ENCODE results near the gene SAMHD1. TPM values are rescaled to one million over a fixed set of nuclear protein-coding genes. Genes with fewer than 3 reads are reported as not detected.

The SAMHD1 gene
- total and polyA plus RNA-seq, 7 donors = 17.0 to 36.4 (median 26.2) TPM

DNA sequence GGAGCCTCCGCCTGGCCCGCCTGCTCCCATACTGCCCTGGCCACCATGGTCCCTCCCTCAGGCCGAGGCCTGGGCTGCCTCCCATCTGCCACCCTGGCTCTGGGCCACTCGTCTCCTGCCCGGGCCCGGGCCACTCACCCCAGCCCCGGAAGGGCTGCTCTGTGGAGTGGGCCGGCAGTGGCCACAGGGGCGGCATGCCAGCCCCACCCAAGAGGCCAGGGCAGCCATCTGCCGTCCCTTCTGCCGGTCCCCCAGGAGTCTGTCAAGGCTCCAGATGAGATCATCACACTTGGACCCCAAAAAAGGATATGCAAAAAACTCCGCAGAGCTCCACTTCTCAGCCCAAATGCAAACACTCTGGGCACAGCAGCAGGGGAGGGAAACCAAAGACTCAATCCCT lies 99.3 kb downstream of the SAMHD1 start:
- no peaks in the 10 kb centered on the region for H3K36me3 ChIP-seq (ENCODE audit: insufficient read depth in 1 of 2, low read depth in 1 of 2)
- ATAC-seq = peak in 1 of 4 donors; percentile 12
- no peaks in the 10 kb centered on the region for H3K27me3 ChIP-seq (ENCODE audit: insufficient read depth in 3 of 3, low read length in 2 of 3)
- TF ChIP-seq, protein P1, sequence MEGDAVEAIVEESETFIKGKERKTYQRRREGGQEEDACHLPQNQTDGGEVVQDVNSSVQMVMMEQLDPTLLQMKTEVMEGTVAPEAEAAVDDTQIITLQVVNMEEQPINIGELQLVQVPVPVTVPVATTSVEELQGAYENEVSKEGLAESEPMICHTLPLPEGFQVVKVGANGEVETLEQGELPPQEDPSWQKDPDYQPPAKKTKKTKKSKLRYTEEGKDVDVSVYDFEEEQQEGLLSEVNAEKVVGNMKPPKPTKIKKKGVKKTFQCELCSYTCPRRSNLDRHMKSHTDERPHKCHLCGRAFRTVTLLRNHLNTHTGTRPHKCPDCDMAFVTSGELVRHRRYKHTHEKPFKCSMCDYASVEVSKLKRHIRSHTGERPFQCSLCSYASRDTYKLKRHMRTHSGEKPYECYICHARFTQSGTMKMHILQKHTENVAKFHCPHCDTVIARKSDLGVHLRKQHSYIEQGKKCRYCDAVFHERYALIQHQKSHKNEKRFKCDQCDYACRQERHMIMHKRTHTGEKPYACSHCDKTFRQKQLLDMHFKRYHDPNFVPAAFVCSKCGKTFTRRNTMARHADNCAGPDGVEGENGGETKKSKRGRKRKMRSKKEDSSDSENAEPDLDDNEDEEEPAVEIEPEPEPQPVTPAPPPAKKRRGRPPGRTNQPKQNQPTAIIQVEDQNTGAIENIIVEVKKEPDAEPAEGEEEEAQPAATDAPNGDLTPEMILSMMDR (IDR thresholded peaks at IDR 0.05) = no peak
- intact Hi-C loops (cut with DNase I) = no loop called here
- peak overlapping the region; percentile 66 for H3K27ac ChIP-seq
- H3K4me1 ChIP-seq = peaks cover 32% of the 10 kb centered on the region
- H3K4me3 ChIP-seq = no peak overlapping the region
- DNase-seq = no peak
- no peaks in the 10 kb centered on the region for H3K9me3 ChIP-seq
- 38 to 43% (median 42%) methylated on average over 10 to 12 of the region's 12 CpGs for WGBS, 3 donors

DNA sequence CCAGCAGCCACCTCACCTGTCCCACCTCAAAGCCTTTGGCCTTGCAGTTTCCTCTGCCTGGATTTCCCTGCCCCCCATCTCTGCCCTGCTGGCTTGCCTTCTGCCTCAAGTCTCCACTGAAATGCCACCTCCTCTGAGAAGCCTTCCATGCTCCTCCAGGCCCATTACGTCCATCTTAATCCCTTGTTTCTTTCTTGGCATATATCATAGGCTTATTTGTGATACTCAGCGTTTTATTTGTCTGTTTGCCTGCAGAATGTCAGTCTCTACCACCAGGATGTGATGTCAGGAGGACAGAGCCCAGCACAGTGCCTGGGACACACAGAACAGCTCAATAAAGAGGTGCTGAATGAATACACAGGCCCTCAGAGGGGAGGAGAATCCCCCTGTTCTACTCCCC lies 100.0 kb downstream of the SAMHD1 start:
- H3K36me3 ChIP-seq (ENCODE audit: insufficient read depth in 1 of 2, low read depth in 1 of 2) = no peaks in the 10 kb centered on the region
- TF ChIP-seq, protein P1 (IDR thresholded peaks at IDR 0.05) = no peak
- H3K9me3 ChIP-seq = no peaks in the 10 kb centered on the region
- intact Hi-C loops (cut with DNase I) = no loop called here
- ATAC-seq (no peak), DNase-seq (no peak)
- H3K4me1 ChIP-seq = peaks cover 26% of the 10 kb centered on the region
- no peak overlapping the region for H3K4me3 ChIP-seq
- WGBS, 3 donors = 72 to 77% (median 72%) methylated on average over 2 of the region's 2 CpGs
- H3K27ac ChIP-seq = peak overlapping the region; percentile 66
- H3K27me3 ChIP-seq (ENCODE audit: insufficient read depth in 3 of 3, low read length in 2 of 3) = no peaks in the 10 kb centered on the region

DNA sequence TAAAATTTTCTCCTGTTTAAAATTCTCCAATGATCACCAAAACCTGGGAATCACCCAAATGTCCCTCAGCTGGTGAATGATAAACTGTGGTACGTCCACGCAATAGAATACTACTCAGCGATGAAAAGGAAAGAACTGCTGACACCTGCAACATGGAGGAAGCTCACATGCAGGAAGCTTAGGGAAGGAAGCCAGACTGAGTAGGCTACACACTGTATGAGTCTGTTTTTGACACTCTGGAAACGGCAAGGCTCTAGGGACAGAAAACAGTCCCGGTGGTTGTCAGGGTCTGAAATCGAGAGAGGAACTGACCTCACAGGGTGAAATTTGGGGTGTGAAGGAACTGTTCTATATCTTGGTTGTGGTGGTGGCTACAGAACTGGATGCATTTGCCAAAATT lies 100.7 kb downstream of the SAMHD1 start:
- no peak for ATAC-seq
- no peaks in the 10 kb centered on the region for H3K27me3 ChIP-seq (ENCODE audit: insufficient read depth in 3 of 3, low read length in 2 of 3)
- H3K27ac ChIP-seq = no peak overlapping the region
- 77 to 90% (median 86%) methylated on average over 6 of the region's 6 CpGs for WGBS, 3 donors
- intact Hi-C loops (cut with DNase I) = no loop called here
- H3K4me3 ChIP-seq = no peak overlapping the region
- peaks cover 19% of the 10 kb centered on the region for H3K4me1 ChIP-seq
- TF ChIP-seq, protein P1 (IDR thresholded peaks at IDR 0.05) = no peak
- DNase-seq = no peak
- H3K9me3 ChIP-seq = no peaks in the 10 kb centered on the region
- H3K36me3 ChIP-seq (ENCODE audit: insufficient read depth in 1 of 2, low read depth in 1 of 2) = no peaks in the 10 kb centered on the region

DNA sequence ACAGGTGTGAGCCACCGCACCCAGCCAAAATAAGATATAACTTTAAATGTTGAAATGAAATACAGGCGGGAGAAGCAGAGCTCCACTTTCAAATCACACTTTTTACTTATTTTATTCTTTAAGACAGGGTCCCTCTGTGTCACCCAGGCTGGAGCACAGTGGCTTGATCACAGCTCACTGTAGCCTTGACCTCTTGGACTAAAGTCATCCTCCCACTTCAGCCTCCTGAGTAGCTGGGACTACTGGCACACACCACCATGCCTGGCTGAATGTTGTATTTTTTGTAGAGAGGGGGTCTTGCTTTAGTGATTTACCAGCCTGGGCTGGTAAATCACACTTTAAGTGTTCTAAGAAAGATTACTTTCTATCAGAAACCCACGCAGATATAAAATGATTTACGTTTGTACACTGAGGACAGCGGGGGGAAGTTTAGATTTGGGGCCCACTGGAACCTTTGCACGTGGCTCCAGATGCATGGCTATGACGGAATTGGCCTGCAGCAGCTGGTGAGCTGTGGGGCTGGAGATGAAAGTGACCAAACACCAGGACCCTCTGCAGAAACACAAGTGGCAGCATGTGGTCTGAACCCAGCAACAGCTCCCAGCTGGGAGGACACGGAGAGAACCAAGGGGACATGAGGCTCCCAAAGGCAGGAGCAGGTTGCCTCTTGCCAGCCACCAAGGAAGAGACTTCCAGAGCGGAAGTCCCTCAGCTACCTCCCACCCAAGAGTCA lies 102.0 kb downstream of the SAMHD1 start:
- WGBS, 3 donors = 86 to 93% (median 89%) methylated on average over 9 of the region's 9 CpGs
- TF ChIP-seq, protein P1 (IDR thresholded peaks at IDR 0.05) = no peak
- ATAC-seq (no peak), DNase-seq (no peak)
- Histone ChIP-seq H3K9me3 (no peaks in the 10 kb centered on the region), H3K36me3 (ENCODE audit: insufficient read depth in 1 of 2, low read depth in 1 of 2) (no peaks in the 10 kb centered on the region), H3K4me3 (no peak overlapping the region), H3K27ac (no peak overlapping the region), H3K4me1 (peaks cover 16% of the 10 kb centered on the region), H3K27me3 (ENCODE audit: insufficient read depth in 3 of 3, low read length in 2 of 3) (no peaks in the 10 kb centered on the region)
- intact Hi-C loops (cut with DNase I) = no loop called here

DNA sequence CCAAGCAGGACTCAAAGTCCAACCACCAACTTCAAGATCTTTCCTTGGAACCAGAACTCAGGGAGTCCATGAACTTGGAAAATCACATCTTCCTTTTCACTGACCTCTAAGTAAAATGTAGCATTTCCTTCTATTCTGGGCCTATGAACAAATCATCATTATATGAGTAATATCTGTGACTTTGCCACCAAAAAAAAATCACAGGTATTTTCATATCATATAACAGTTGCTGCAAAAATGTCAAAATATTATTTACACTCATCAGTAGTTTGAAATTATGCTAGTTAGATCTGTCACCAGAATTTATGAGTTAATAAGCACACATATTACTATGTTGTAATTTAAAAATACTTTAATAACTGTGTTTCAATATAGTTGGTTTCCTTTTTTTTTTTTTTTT lies 102.8 kb downstream of the SAMHD1 start:
- H3K27me3 ChIP-seq (ENCODE audit: insufficient read depth in 3 of 3, low read length in 2 of 3) = no peaks in the 10 kb centered on the region
- H3K4me1 ChIP-seq = peaks cover 9% of the 10 kb centered on the region
- DNase-seq = no peak
- no peaks in the 10 kb centered on the region for H3K9me3 ChIP-seq
- TF ChIP-seq, protein P1 (IDR thresholded peaks at IDR 0.05) = no peak
- no peaks in the 10 kb centered on the region for H3K36me3 ChIP-seq (ENCODE audit: insufficient read depth in 1 of 2, low read depth in 1 of 2)
- no peak overlapping the region for H3K4me3 ChIP-seq
- peak overlapping the region; percentile 72 for H3K27ac ChIP-seq
- intact Hi-C loops (cut with DNase I) = no loop called here
- ATAC-seq = no peak
